ENCODE results near the gene GHR.
"Not testable (repeated sequence)": the region's sequence is repeated elsewhere in the genome, so short reads cannot be mapped to it uniquely, and the experiment has no call there.

GHR gene

GRCh38 chr5:42672925-42673324, 249.7 kb downstream of the GHR start:
- no peaks in the 10 kb centered on the region for H3K27me3 ChIP-seq (ENCODE audit: insufficient read depth, poor library complexity, severe bottlenecking)
- H3K27ac ChIP-seq (ENCODE audit: poor library complexity, severe bottlenecking) = no peak overlapping the region
- ATAC-seq (ENCODE audit: low read depth) (no peak), DNase-seq (ENCODE audit: low spot score) (no peak)
- no peaks in the 10 kb centered on the region for H3K4me1 ChIP-seq (ENCODE audit: insufficient read depth, poor library complexity, severe bottlenecking)
- no peak overlapping the region for H3K4me3 ChIP-seq (ENCODE audit: severe bottlenecking)
- no peak for TF ChIP-seq CTCF (IDR thresholded peaks at IDR 0.05; ENCODE audit: poor library complexity, severe bottlenecking)
- H3K9me3 ChIP-seq (ENCODE audit: severe bottlenecking) = no peaks in the 10 kb centered on the region
- no peaks in the 10 kb centered on the region for H3K36me3 ChIP-seq (ENCODE audit: low read depth)

GRCh38 chr5:42675602-42676001, 252.4 kb downstream of the GHR start:
- Histone ChIP-seq H3K27ac (ENCODE audit: poor library complexity, severe bottlenecking) (no peak overlapping the region), H3K4me3 (ENCODE audit: severe bottlenecking) (no peak overlapping the region), H3K4me1 (ENCODE audit: insufficient read depth, poor library complexity, severe bottlenecking) (no peaks in the 10 kb centered on the region), H3K27me3 (ENCODE audit: insufficient read depth, poor library complexity, severe bottlenecking) (no peaks in the 10 kb centered on the region), H3K36me3 (ENCODE audit: low read depth) (no peaks in the 10 kb centered on the region), H3K9me3 (ENCODE audit: severe bottlenecking) (no peaks in the 10 kb centered on the region)
- DNase-seq (ENCODE audit: low spot score) (no peak), ATAC-seq (ENCODE audit: low read depth) (no peak)
- no peak for TF ChIP-seq CTCF (IDR thresholded peaks at IDR 0.05; ENCODE audit: poor library complexity, severe bottlenecking)

- ATAC-seq (ENCODE audit: low read depth) = no peak
- Histone ChIP-seq H3K27ac (ENCODE audit: poor library complexity, severe bottlenecking) (no peak overlapping the region), H3K4me3 (ENCODE audit: severe bottlenecking) (no peak overlapping the region)
Observed at GRCh38 chr5:42676362-42676761, 253.1 kb downstream of the GHR start.

GRCh38 chr5:42677156-42677842, 254.1 kb downstream of the GHR start:
- DNase-seq (ENCODE audit: low spot score) = no peak
- Histone ChIP-seq H3K9me3 (ENCODE audit: severe bottlenecking) (no peaks in the 10 kb centered on the region), H3K27me3 (ENCODE audit: insufficient read depth, poor library complexity, severe bottlenecking) (no peaks in the 10 kb centered on the region), H3K36me3 (ENCODE audit: low read depth) (no peaks in the 10 kb centered on the region), H3K27ac (ENCODE audit: poor library complexity, severe bottlenecking) (no peak overlapping the region), H3K4me1 (ENCODE audit: insufficient read depth, poor library complexity, severe bottlenecking) (no peaks in the 10 kb centered on the region), H3K4me3 (ENCODE audit: severe bottlenecking) (no peak overlapping the region)
- TF ChIP-seq CTCF (IDR thresholded peaks at IDR 0.05; ENCODE audit: poor library complexity, severe bottlenecking) = no peak
- no peak for ATAC-seq (ENCODE audit: low read depth)

More at GRCh38 chr5:42676362-42676761, 253.1 kb downstream of the GHR start:
- Histone ChIP-seq H3K4me1 (ENCODE audit: insufficient read depth, poor library complexity, severe bottlenecking) (no peaks in the 10 kb centered on the region), H3K27me3 (ENCODE audit: insufficient read depth, poor library complexity, severe bottlenecking) (no peaks in the 10 kb centered on the region), H3K9me3 (ENCODE audit: severe bottlenecking) (no peaks in the 10 kb centered on the region), H3K36me3 (ENCODE audit: low read depth) (no peaks in the 10 kb centered on the region)
- no peak for DNase-seq (ENCODE audit: low spot score)
- TF ChIP-seq CTCF (IDR thresholded peaks at IDR 0.05; ENCODE audit: poor library complexity, severe bottlenecking) = no peak

- no peak for DNase-seq (ENCODE audit: low spot score)
- Histone ChIP-seq H3K9me3 (ENCODE audit: severe bottlenecking) (no peaks in the 10 kb centered on the region), H3K36me3 (ENCODE audit: low read depth) (no peaks in the 10 kb centered on the region), H3K27ac (ENCODE audit: poor library complexity, severe bottlenecking) (no peak overlapping the region), H3K4me1 (ENCODE audit: insufficient read depth, poor library complexity, severe bottlenecking) (no peaks in the 10 kb centered on the region), H3K27me3 (ENCODE audit: insufficient read depth, poor library complexity, severe bottlenecking) (no peaks in the 10 kb centered on the region), H3K4me3 (ENCODE audit: severe bottlenecking) (no peak overlapping the region)
- no peak for ATAC-seq (ENCODE audit: low read depth)
- TF ChIP-seq CTCF (IDR thresholded peaks at IDR 0.05; ENCODE audit: poor library complexity, severe bottlenecking) = no peak
Observed at GRCh38 chr5:42680046-42680445, 256.8 kb downstream of the GHR start.

- not testable (repeated sequence) for H3K27ac ChIP-seq (ENCODE audit: poor library complexity, severe bottlenecking); DNase-seq (ENCODE audit: low spot score); H3K4me1 ChIP-seq (ENCODE audit: insufficient read depth, poor library complexity, severe bottlenecking); H3K4me3 ChIP-seq (ENCODE audit: severe bottlenecking); H3K27me3 ChIP-seq (ENCODE audit: insufficient read depth, poor library complexity, severe bottlenecking); ATAC-seq (ENCODE audit: low read depth); H3K36me3 ChIP-seq (ENCODE audit: low read depth); H3K9me3 ChIP-seq (ENCODE audit: severe bottlenecking)
Observed at GRCh38 chr5:42685078-42685477, 261.8 kb downstream of the GHR start.

All from RWPE2 (cell line).